B cell (primary cell): ENCODE results near the gene GSG1L. TPM values are rescaled to one million over a fixed set of nuclear protein-coding genes. Genes with fewer than 3 reads are reported as not detected.

ENCODE experiments used
- ATAC-seq: fragments of 200-7000 bp; cut with Tn5 transposase; one replicate; pipeline ENCODE4 v1.10.0; 2021; ENCODE audit warnings: low read depth, mild to moderate bottlenecking, moderate number of reproducible peaks, moderate library complexity
- CTCF ChIA-PET: fragments of 350-600 bp; sonication (Branson Sonifier 250); formaldehyde crosslinking; loops from one replicate; lab custom pipeline; 2021; ENCODE audit warnings: antibody characterized with exemption, inconsistent platforms; lab: Charles Lee
- POLR2A ChIA-PET: fragments of 350-600 bp; sonication (Branson Sonifier 250); formaldehyde crosslinking; loops from one replicate; lab custom pipeline; 2021; ENCODE audit warnings: antibody characterized with exemption; lab: Charles Lee
- DNase-seq: peaks from one replicate; pipeline ENCODE4 v3.0.0; 2013
- H2AFZ ChIP-seq: 2 replicates; pipeline ENCODE4 v1.6.1; 2012; ENCODE audit warnings: mild to moderate bottlenecking, low read depth, low read length; ENCODE audit not compliant: insufficient read depth, poor library complexity, severe bottlenecking
- H3K27ac ChIP-seq, 2 donors: 1 replicate in 1 of 2; 2 replicates in 1 of 2; pipeline ENCODE4 v1.5.1; 2012 to 2013; ENCODE audit warnings: low read length in 2 of 2, mild to moderate bottlenecking in 2 of 2, moderate library complexity in 1 of 2
- H3K27me3 ChIP-seq, 4 experiments: fragments of 200-600 bp in 1 of 4; sonication (generic) in 1 of 4; replicated peaks in 1 of 4; 1 replicate in 2 of 4; 2 replicates in 2 of 4; pipeline versions ENCODE4 v1.6.1 to v1.7.0; 2013 to 2016; ENCODE audit warnings: low read length in 3 of 4, mild to moderate bottlenecking in 2 of 4, mixed read lengths in 1 of 4, moderate library complexity in 1 of 4; ENCODE audit not compliant: insufficient read depth in 4 of 4, control insufficient read depth in 3 of 4; ENCODE audit errors: control extremely low read depth in 1 of 4
- H3K36me3 ChIP-seq, 2 experiments: replicated peaks in 1 of 2; 1 replicate in 1 of 2; 2 replicates in 1 of 2; pipeline versions ENCODE4 v1.6.1 to v1.7.1; 2013; ENCODE audit warnings: low read length in 1 of 2; ENCODE audit not compliant: insufficient read depth in 2 of 2, control insufficient read depth in 1 of 2; ENCODE audit errors: control extremely low read depth in 1 of 2, extremely low read depth in 1 of 2
- H3K4me1 ChIP-seq, 2 donors: fragments of 200-600 bp in 1 of 2; sonication (generic) in 1 of 2; 1 replicate in 1 of 2; 2 replicates in 1 of 2; pipeline versions ENCODE4 v1.5.1 to v1.6.1; 2013 to 2017; ENCODE audit warnings: low read length in 2 of 2; ENCODE audit not compliant: control insufficient read depth in 2 of 2, insufficient read depth in 2 of 2
- H3K4me2 ChIP-seq: replicated peaks from 2 replicates; pipeline ENCODE3; 2012; ENCODE audit warnings: mild to moderate bottlenecking, low read depth, low read length; ENCODE audit not compliant: poor library complexity, severe bottlenecking
- H3K4me3 ChIP-seq, 5 experiments: fragments of 200-600 bp in 1 of 5; sonication (generic) in 1 of 5; 1 replicate in 3 of 5; 2 replicates in 2 of 5; pipeline versions ENCODE4 v1.5.1 to v1.7.0; 2011 to 2016; ENCODE audit warnings: low read length in 4 of 5, mild to moderate bottlenecking in 4 of 5, low read depth in 2 of 5, control low read depth in 1 of 5, moderate library complexity in 1 of 5; ENCODE audit not compliant: insufficient read depth in 1 of 5; ENCODE audit errors: control extremely low read depth in 1 of 5, extremely low read depth in 1 of 5
- H3K79me2 ChIP-seq: fragments of 200-600 bp; sonication (generic); one replicate; pipeline ENCODE4 v1.6.0; 2016; ENCODE audit warnings: low read length; ENCODE audit not compliant: control insufficient read depth, insufficient read depth
- H3K9ac ChIP-seq: fragments of 200-600 bp; sonication (generic); 2 replicates; pipeline ENCODE4 v1.6.1; 2017; ENCODE audit warnings: mild to moderate bottlenecking, low read length, moderate library complexity
- H3K9me3 ChIP-seq, 3 donors: one replicate each; pipeline versions ENCODE4 v1.6.1 to v1.7.1; 2013; ENCODE audit warnings: low read length in 2 of 3; ENCODE audit not compliant: control insufficient read depth in 2 of 3, insufficient read depth in 1 of 3; ENCODE audit errors: control extremely low read depth in 1 of 3
- H4K20me1 ChIP-seq: 2 replicates; pipeline ENCODE4 v1.6.0; 2012; ENCODE audit warnings: mild to moderate bottlenecking, low read length; ENCODE audit not compliant: insufficient read depth, control insufficient read depth, poor library complexity, severe bottlenecking
- H3K27ac Mint-ChIP-seq: one replicate; pipeline ENCODE4 v1.8.0; 2021; ENCODE audit warnings: mixed read lengths
- H3K27me3 Mint-ChIP-seq: one replicate; pipeline ENCODE4 v1.8.0; 2021; ENCODE audit warnings: mixed read lengths
- H3K4me1 Mint-ChIP-seq: one replicate; pipeline ENCODE4 v1.8.0; 2021; ENCODE audit warnings: mixed read lengths
- H3K4me3 Mint-ChIP-seq: one replicate; pipeline ENCODE4 v1.8.0; 2021; ENCODE audit warnings: mixed read lengths
- H3K9me3 Mint-ChIP-seq: one replicate; pipeline ENCODE4 v1.8.0; 2022; ENCODE audit warnings: mixed read lengths; ENCODE audit not compliant: insufficient read depth
- CTCF ChIP-seq: fragments of 200-600 bp; IDR thresholded peaks from one replicate; pipeline ENCODE4 v1.8.0; 2022; ENCODE audit warnings: antibody characterized with exemption, mild to moderate bottlenecking
- EZH2 ChIP-seq: IDR thresholded peaks from 2 replicates; pipeline ENCODE4 v1.6.1; 2012; ENCODE audit warnings: borderline replicate concordance, low read depth, mild to moderate bottlenecking, moderate library complexity, low read length; ENCODE audit not compliant: insufficient read depth, poor library complexity, severe bottlenecking
- WGBS: methylation state at CpG from one replicate; pipeline ENCODE4 v1.1.5; 2013; ENCODE audit warnings: missing lambda C conversion rate; ENCODE audit not compliant: insufficient coverage; 5-methylcytosine and 5-hydroxymethylcytosine counted together
- intact Hi-C: fragments of 100-400 bp; cut with micrococcal nuclease; formaldehyde crosslinking; loops from one replicate; pipeline ENCODE4 v1.10.0; 2022
- polyA plus RNA-seq: library from polyadenylated mRNA; depleted of rRNA; stranded (reverse); fragments of >200 nt; gene quantifications from 2 replicates; pipeline ENCODE4 v1.2.3, GENCODE V29; 2012
- total RNA-seq, 2 donors: library from RNA; stranded (reverse); fragments of 120-200 nt in 1 of 2; gene quantifications; 1 replicate in 1 of 2; 2 replicates in 1 of 2; pipeline versions ENCODE4 v1.2.3 to v1.2.4, GENCODE V29; 2013 to 2022

Gene GSG1L
- total and polyA plus RNA-seq, 2 donors (not counting 1 experiment from before 2014, with no cell fraction given) = 0.01 TPM; not detected in 1

- ATAC-seq (no peak), DNase-seq (no peak)
- intact Hi-C loops = no loop called here
- Mint-ChIP-seq H3K27ac (no peak overlapping the region), H3K9me3 (no peaks in the 10 kb centered on the region), H3K4me3 (no peak overlapping the region), H3K4me1 (no peaks in the 10 kb centered on the region), H3K27me3 (peaks cover 7% of the 10 kb centered on the region)
- Histone ChIP-seq H3K9me3 (peaks cover 0 to 5% (median 0%) of the 10 kb centered on the region in 3 donors), H3K79me2 (no peaks in the 10 kb centered on the region), H3K27me3 (no peaks in the 10 kb centered on the region), H3K27ac (no peak overlapping the region), H2AFZ (no peak overlapping the region), H3K4me1 (no peaks in the 10 kb centered on the region), H4K20me1 (no peaks in the 10 kb centered on the region), H3K4me3 (no peak overlapping the region), H3K4me2 (no peak overlapping the region), H3K9ac (no peak overlapping the region), H3K36me3 (no peaks in the 10 kb centered on the region)
- 82% methylated on average over 10 of the region's 14 CpGs for WGBS
- TF ChIP-seq CTCF = no peak
- TF ChIP-seq EZH2 = no peak
- ChIA-PET POLR2A (no interaction called here), CTCF (interaction anchor here (0.5 kb wide), 1 partner anchor 133 kb away, joined by 3 read pairs; no protein-coding TSS in a partner anchor)
Measured at GRCh38 chr16:28003021-28003865, 60.3 kb downstream of the GSG1L start.

- H4K20me1 ChIP-seq = no peaks in the 10 kb centered on the region
- no peaks in the 10 kb centered on the region for H3K4me1 ChIP-seq
- H3K9me3 ChIP-seq = peaks cover 0 to 4% (median 0%) of the 10 kb centered on the region in 3 donors
- no peaks in the 10 kb centered on the region for H3K27me3 ChIP-seq
- H3K27ac Mint-ChIP-seq = no peak overlapping the region
- H3K4me3 ChIP-seq = no peak overlapping the region
- H3K27me3 Mint-ChIP-seq = peaks cover 7% of the 10 kb centered on the region
- H3K27ac ChIP-seq = no peak overlapping the region
- ChIA-PET CTCF (no interaction called here), POLR2A (no interaction called here)
- H3K36me3 ChIP-seq = no peaks in the 10 kb centered on the region
- no peaks in the 10 kb centered on the region for H3K79me2 ChIP-seq
- H3K9me3 Mint-ChIP-seq = no peaks in the 10 kb centered on the region
- no peak overlapping the region for H2AFZ ChIP-seq
- no peak overlapping the region for H3K4me2 ChIP-seq
- WGBS = no CpG with 5 or more reads among the region's 4 CpGs
- DNase-seq = no peak
- intact Hi-C loops = no loop called here
- H3K4me3 Mint-ChIP-seq = no peak overlapping the region
- no peaks in the 10 kb centered on the region for H3K4me1 Mint-ChIP-seq
- TF ChIP-seq EZH2 (no peak), CTCF (no peak)
- no peak overlapping the region for H3K9ac ChIP-seq
- no peak for ATAC-seq
Measured at GRCh38 chr16:28001642-28002041, 61.9 kb downstream of the GSG1L start.
